ENCODE measurements around the gene DRAXIN. TPM values are rescaled to one million over a fixed set of nuclear protein-coding genes. Genes with fewer than 3 reads are reported as not detected.

The DRAXIN gene
- total RNA-seq, 1 donor from 2014 or later = 0.05 TPM

- intact Hi-C loops (cut with DNase I) = no loop called here
- ATAC-seq (ENCODE audit: poor library complexity) = no peak
- no peak for DNase-seq
These were observed 10.7 kb downstream of the DRAXIN start for GRCh38 chr1:11701981-11702803.

GRCh38 chr1:11703357-11704193 is 12.1 kb downstream of the DRAXIN start:
- intact Hi-C loops (cut with DNase I) = no loop called here
- DNase-seq (no peak), ATAC-seq (ENCODE audit: poor library complexity) (no peak)

GRCh38 chr1:11704194-11704529 is 12.7 kb downstream of the DRAXIN start:
- intact Hi-C loops (cut with DNase I) = no loop called here
- DNase-seq (no peak), ATAC-seq (ENCODE audit: poor library complexity) (no peak)

- no peak for DNase-seq
- intact Hi-C loops (cut with DNase I) = no loop called here
- ATAC-seq (ENCODE audit: poor library complexity) = no peak
These were observed 13.4 kb downstream of the DRAXIN start for GRCh38 chr1:11704691-11705475.

GRCh38 chr1:11705596-11705995 is 14.1 kb downstream of the DRAXIN start:
- ATAC-seq (ENCODE audit: poor library complexity) (no peak), DNase-seq (no peak)
- intact Hi-C loops (cut with DNase I) = no loop called here

GRCh38 chr1:11706292-11706691 is 14.8 kb downstream of the DRAXIN start:
- intact Hi-C loops (cut with DNase I) = no loop called here
- DNase-seq (no peak), ATAC-seq (ENCODE audit: poor library complexity) (no peak)

GRCh38 chr1:11707621-11708276 is 16.2 kb downstream of the DRAXIN start:
- DNase-seq = peak; percentile 82
- peak; percentile 93 for ATAC-seq (ENCODE audit: poor library complexity)
- intact Hi-C loops (cut with DNase I) = no loop called here

- no peak for DNase-seq
- no peak for ATAC-seq (ENCODE audit: poor library complexity)
- intact Hi-C loops (cut with DNase I) = no loop called here
These were observed 17.2 kb downstream of the DRAXIN start for GRCh38 chr1:11708554-11709350.

- intact Hi-C loops (cut with DNase I) = no loop called here
- ATAC-seq (ENCODE audit: poor library complexity) (no peak), DNase-seq (no peak)
These were observed 20.0 kb downstream of the DRAXIN start for GRCh38 chr1:11711490-11711889.

GRCh38 chr1:11712285-11712684 is 20.8 kb downstream of the DRAXIN start:
- intact Hi-C loops (cut with DNase I) = no loop called here
- ATAC-seq (ENCODE audit: poor library complexity) = no peak

GRCh38 chr1:11713095-11713494 is 21.6 kb downstream of the DRAXIN start:
- intact Hi-C loops (cut with DNase I) = no loop called here
- DNase-seq = no peak
- ATAC-seq (ENCODE audit: poor library complexity) = no peak

More at GRCh38 chr1:11712285-11712684, 20.8 kb downstream of the DRAXIN start:
- DNase-seq = no peak

GRCh38 chr1:11714831-11715575 is 23.5 kb downstream of the DRAXIN start:
- intact Hi-C loops (cut with DNase I) = loop anchor here (5.0 kb wide), 1 partner anchor 63 kb away; the partner anchor contains the start of genes FBXO2 and FBXO44

GRCh38 chr1:11719313-11720032 is 28.0 kb downstream of the DRAXIN start:
- ATAC-seq (ENCODE audit: poor library complexity) (peak; percentile 88), DNase-seq (peak; percentile 90)
- intact Hi-C loops (cut with DNase I) = loop anchor here (5.0 kb wide), 1 partner anchor 67 kb away; the partner anchor contains the start of genes FBXO2 and FBXO44

More at GRCh38 chr1:11714831-11715575, 23.5 kb downstream of the DRAXIN start:
- ATAC-seq (ENCODE audit: poor library complexity) (no peak), DNase-seq (no peak)

GRCh38 chr1:11720033-11720376 is 28.5 kb downstream of the DRAXIN start:
- intact Hi-C loops (cut with DNase I) = no loop called here
- DNase-seq (no peak), ATAC-seq (ENCODE audit: poor library complexity) (no peak)

- intact Hi-C loops (cut with DNase I) = no loop called here
- no peak for ATAC-seq (ENCODE audit: poor library complexity)
- no peak for DNase-seq
These were observed 29.0 kb downstream of the DRAXIN start for GRCh38 chr1:11720525-11720924.

GRCh38 chr1:11721311-11721710 is 29.8 kb downstream of the DRAXIN start:
- intact Hi-C loops (cut with DNase I) = no loop called here
- DNase-seq (no peak), ATAC-seq (ENCODE audit: poor library complexity) (no peak)

GRCh38 chr1:11722538-11722937 is 31.0 kb downstream of the DRAXIN start:
- no peak for DNase-seq
- intact Hi-C loops (cut with DNase I) = no loop called here
- no peak for ATAC-seq (ENCODE audit: poor library complexity)
